HFF-Myc (cell line): Measurements from ENCODE around the gene TP53RK.

Source experiments
- DNase-seq: peaks from one replicate; pipeline ENCODE4 v3.0.0-alpha.2; 2011; ENCODE audit warnings: low read depth; ENCODE audit errors: extremely low read depth
- H3K4me3 ChIP-seq: replicated peaks from 2 replicates; pipeline ENCODE4 v1.5.1; 2011; ENCODE audit warnings: low read depth, mild to moderate bottlenecking, control low read depth, low read length
- TF ChIP-seq, protein P1 (sequence below): IDR thresholded peaks from 2 replicates; pipeline ENCODE4 v1.5.1; 2012; ENCODE audit warnings: mild to moderate bottlenecking, low read depth, low read length, control low read depth; ENCODE audit errors: missing control alignments

Gene TP53RK

DNA sequence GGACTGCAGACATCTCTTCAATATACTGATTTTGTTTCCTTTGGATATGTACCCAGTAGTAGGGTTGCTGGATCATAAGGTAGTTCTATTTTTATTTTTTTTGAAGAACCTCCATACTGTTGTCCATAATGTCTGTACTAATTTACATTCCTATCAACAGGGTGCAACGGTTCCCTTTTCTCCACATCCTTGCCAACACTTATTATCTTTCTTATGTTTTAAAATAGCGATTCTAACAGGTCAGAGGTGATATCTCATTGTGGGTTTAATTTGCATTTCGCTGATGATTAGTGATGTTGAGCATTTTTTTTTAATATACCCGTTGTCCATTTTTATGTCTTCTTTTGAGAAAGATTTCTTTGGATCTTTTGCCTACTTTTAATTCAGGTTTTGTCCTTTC is 2.0 kb upstream of the TP53RK start:
- DNase-seq: no peak
- TF ChIP-seq, protein P1, sequence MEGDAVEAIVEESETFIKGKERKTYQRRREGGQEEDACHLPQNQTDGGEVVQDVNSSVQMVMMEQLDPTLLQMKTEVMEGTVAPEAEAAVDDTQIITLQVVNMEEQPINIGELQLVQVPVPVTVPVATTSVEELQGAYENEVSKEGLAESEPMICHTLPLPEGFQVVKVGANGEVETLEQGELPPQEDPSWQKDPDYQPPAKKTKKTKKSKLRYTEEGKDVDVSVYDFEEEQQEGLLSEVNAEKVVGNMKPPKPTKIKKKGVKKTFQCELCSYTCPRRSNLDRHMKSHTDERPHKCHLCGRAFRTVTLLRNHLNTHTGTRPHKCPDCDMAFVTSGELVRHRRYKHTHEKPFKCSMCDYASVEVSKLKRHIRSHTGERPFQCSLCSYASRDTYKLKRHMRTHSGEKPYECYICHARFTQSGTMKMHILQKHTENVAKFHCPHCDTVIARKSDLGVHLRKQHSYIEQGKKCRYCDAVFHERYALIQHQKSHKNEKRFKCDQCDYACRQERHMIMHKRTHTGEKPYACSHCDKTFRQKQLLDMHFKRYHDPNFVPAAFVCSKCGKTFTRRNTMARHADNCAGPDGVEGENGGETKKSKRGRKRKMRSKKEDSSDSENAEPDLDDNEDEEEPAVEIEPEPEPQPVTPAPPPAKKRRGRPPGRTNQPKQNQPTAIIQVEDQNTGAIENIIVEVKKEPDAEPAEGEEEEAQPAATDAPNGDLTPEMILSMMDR: no peak

DNA sequence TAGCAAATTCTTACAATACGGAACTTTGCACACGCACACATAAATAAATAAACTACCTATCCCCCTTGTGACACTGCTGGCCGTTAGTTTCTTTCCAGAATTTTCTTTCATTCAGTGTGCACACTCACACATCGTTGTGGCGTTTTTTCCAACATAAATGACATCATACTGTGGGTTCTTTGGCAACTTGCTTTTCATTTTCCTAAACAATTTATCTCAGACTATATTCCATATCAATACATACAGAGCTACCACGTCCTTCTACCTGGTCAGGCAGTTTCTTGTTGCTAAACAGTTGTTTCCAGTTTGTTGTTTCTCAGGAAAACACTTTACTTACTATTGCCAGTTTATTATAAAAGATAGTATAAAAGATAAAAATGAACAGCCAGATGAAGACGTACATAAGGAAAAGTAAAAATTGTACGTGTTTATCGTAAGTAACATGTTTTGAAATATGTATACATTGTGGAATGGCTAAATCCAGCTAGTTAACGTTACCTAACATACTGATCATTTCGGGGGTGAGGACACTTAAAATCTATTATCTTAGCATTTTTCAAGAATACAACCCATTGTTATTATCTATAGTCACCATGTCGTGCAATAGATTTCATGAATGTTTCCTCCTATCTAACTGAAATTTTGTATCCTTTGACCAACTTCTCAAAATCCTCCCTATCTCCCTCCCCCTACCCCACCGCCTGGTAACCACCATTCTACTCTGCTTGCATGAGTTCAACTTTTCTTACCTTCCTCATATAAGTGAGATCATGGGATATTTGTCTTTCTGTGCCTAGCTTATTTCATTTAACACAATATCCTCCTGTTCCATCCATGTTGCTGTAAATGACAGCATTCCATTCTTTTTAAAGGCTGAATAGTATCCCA is 1.2 kb upstream of the TP53RK start:
- TF ChIP-seq, protein P1: no peak
- peak overlapping the region; percentile 36 for H3K4me3 ChIP-seq

More for the DNA sequence above, 2.0 kb upstream of the TP53RK start:
- H3K4me3 ChIP-seq: no peak overlapping the region

DNA sequence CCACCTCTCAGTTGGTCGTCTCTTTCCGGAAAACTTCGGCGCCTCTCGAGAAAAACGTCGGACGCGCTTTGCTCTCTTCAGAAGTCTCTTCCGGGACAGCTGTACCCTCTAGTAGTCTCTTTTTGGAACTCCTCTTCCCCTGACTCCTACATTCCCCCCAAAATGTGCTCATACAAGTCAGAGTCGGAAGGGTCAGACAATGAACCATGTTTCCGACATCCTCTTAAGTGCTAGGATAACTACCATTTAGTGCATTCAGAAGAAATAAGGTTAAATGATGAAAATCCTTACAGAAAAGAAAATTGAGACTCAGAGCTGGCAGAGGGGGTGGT is 476 bp upstream of the TP53RK start:
- peak overlapping the region; percentile 36 for H3K4me3 ChIP-seq
- DNase-seq: no peak
- TF ChIP-seq, protein P1: no peak

More for the DNA sequence above, 1.2 kb upstream of the TP53RK start:
- no peak for DNase-seq

DNA sequence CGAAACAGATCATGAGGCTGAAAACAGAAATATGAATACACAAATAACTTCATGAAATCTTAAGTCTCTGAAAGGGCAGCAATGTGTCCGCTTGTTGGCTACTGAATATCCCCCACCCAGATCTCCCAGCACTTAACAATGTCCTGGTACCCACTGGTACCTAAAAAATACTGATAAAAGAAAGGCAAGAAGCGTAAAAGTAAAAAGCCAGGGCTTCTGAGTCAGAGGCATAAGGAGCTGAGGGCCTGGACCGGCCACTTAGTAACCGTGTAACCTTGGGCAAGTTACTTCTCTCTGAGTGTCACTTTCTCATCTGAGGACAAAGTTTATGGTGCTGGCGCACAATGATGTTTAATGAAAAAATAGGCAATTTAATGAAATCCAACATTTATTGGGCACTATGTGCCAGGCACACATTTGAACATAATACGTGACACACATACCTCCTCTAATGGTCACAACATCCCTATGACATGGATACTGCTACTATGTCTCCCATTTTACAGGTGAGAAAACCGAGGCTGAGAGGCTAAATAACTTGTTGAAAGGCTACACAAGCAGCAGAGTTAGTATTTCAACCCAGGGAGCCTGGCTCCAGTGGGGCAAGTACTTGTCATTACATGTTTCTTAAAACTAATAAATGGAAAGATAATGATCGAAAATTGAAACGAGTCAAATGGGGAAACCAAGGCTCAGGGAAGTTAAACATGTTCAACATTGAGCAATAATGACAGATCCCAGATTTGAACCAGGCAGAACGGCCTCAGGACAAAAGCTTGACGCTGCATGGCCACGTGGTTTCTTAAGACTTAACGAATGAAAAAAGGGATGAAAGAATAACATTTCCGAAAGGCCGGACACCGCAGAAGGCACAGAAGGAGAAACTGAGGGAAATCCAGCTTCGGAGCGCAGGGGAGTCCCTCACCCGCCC is 828 bp downstream of the TP53RK start:
- no peak for DNase-seq
- H3K4me3 ChIP-seq: peak overlapping the region; percentile 86
- TF ChIP-seq, protein P1: no peak

DNA sequence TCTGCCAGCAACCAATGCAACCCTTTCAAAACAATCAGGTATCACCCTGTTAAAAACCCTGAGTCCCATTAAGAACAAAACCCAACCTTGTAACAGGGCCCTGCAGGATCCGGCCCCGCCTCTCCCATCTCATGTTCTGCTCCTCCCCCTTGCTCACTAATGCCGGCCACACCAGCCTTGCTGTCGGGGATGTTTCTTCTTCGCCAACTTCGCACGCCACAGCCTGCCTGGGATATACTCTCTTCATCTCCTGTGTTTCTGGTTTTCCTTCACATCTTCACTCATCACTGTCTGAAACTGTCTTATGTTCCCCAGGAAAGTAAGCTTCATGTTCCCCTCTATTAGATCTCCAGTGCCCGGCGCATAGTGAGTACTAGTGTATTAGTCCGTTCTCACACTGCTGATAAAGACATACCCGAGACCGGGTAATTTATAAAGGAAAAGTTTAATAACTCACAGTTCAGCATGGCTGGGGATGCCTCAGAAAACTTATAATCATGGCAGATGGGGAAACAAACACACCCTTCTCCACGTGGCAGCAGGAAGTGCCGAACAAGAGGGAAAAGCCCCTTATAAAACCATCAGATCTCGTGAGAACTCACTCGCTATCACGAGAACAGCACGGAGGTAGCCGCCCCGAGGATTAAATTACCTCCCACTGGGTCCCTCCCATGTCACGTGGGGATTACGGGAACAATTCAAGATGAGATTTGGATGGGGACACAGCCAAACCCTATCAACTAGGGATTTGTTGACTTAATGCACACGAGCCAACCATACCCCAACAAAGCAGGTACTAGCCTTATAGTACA is 5.1 kb downstream of the TP53RK start:
- DNase-seq: peak; percentile 70
- TF ChIP-seq, protein P1: no peak
- H3K4me3 ChIP-seq: peak overlapping the region; percentile 57

DNA sequence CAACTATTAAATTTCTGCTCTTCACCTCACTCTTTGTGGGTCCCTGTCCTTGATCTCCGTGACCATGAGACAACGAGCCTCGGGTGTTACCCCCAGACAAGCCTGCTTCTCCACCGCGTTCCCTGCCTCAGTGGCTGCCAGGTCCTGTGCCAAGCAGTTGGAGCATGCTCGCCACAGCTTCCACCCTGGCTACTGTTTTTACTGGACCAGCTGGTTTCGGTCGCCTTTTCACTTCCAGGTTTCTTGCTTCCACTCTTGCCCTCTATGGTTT is 5.6 kb downstream of the TP53RK start:
- DNase-seq: no peak
- TF ChIP-seq, protein P1: no peak
- peak overlapping the region; percentile 57 for H3K4me3 ChIP-seq
